ENCODE data around the gene CCL11. TPM values are rescaled to one million over a fixed set of nuclear protein-coding genes. Genes with fewer than 3 reads are reported as not detected.

The CCL11 gene
- total and polyA plus RNA-seq, 2 of the 8 experiments (the other 6 are each of a cell fraction or from before 2014, with no cell fraction given): not detected

GRCh38 chr17:34257299-34257985 is 28.1 kb upstream of the CCL11 start (continued):
- TF ChIP-seq CBX5 (IDR thresholded peaks at IDR 0.05; ENCODE audit: low read depth, low read length) (no peak), BRCA1 (IDR thresholded peaks at IDR 0.05; ENCODE audit: low read depth, low read length) (no peak), RNF2 (IDR thresholded peaks at IDR 0.05; ENCODE audit: borderline replicate concordance, low read depth, low read length, missing control alignments, poor library complexity, severe bottlenecking) (no peak), SP1 (IDR thresholded peaks at IDR 0.05; ENCODE audit: low read depth, low read length) (no peak), KDM1A (IDR thresholded peaks at IDR 0.05; ENCODE audit: borderline replicate concordance, low read length) (no peak)
